HepG2 (cell line): ENCODE data around the gene RACGAP1. TPM values are rescaled to one million over a fixed set of nuclear protein-coding genes. Genes with fewer than 3 reads are reported as not detected.

Source experiments
- ATAC-seq: fragments of 200-7000 bp; cut with Tn5 transposase; 3 replicates; pipeline ENCODE4 v1.9.1; 2020; ENCODE audit warnings: mild to moderate bottlenecking, moderate library complexity
- BruUV-seq: library from RNA; stranded (reverse); fragments of 400-500 nt; replicated peaks from 2 replicates; lab custom pipeline; 2021; lab: Mats Ljungman, UMichigan
- CTCF ChIA-PET: fragments of 300-600 bp; formaldehyde crosslinking; extraction: SDS; loops from one replicate; lab custom pipeline; 2021; ENCODE audit warnings: low total read pairs, inconsistent platforms, low intra/inter-chr PET ratio; lab: Yijun Ruan, JAX
- POLR2A ChIA-PET: fragments of 350-600 bp; sonication (Branson Sonifier 250); formaldehyde crosslinking; loops from one replicate; lab custom pipeline; 2020; ENCODE audit warnings: antibody characterized with exemption, inconsistent platforms; lab: Yijun Ruan, JAX
- DNase-seq: peaks from one replicate; pipeline ENCODE4 v3.0.0-alpha.2; 2015; ENCODE audit warnings: low spot score
- FAIRE-seq: peaks from 3 replicates; lab custom pipeline; 2011; peaks lifted over from hg19 to GRCh38; lab: Jason Lieb, UNC
- H2AFZ ChIP-seq: one replicate; pipeline ENCODE4 v1.6.1; 2011; ENCODE audit warnings: low read length, inconsistent platforms
- H3K27ac ChIP-seq: fragments of 300-600 bp; 3 replicates; pipeline ENCODE4 v1.8.0; 2011; ENCODE audit warnings: mixed run types, mild to moderate bottlenecking, mixed read lengths, low read length, inconsistent platforms; ENCODE audit not compliant: insufficient read depth; ENCODE audit errors: extremely low read length
- H3K27me3 ChIP-seq, 2 experiments: fragments of 200-600 bp in 1 of 2; 2 replicates in 1 of 2; 3 replicates in 1 of 2; pipeline versions ENCODE4 v1.6.0 to v1.8.0; 2011; ENCODE audit warnings: low read length in 2 of 2, mild to moderate bottlenecking in 2 of 2, moderate library complexity in 2 of 2, inconsistent platforms in 1 of 2; ENCODE audit not compliant: insufficient read depth in 2 of 2, control insufficient read depth in 1 of 2
- H3K36me3 ChIP-seq, 2 experiments: fragments of 200-600 bp in 1 of 2; replicated peaks in 1 of 2; 2 replicates in 1 of 2; 3 replicates in 1 of 2; pipeline versions ENCODE4 v1.5.1 to v1.8.0; 2011; ENCODE audit warnings: low read length in 2 of 2, inconsistent platforms in 1 of 2; ENCODE audit not compliant: insufficient read depth in 2 of 2, control insufficient read depth in 1 of 2
- H3K4me1 ChIP-seq: 2 replicates; pipeline ENCODE4 v1.5.1; 2012; ENCODE audit warnings: low read length, inconsistent platforms; ENCODE audit not compliant: insufficient read depth
- H3K4me2 ChIP-seq: 2 replicates; pipeline ENCODE4 v1.6.0; 2011; ENCODE audit warnings: low read depth, low read length, inconsistent platforms
- H3K4me3 ChIP-seq, 3 experiments: fragments of 200-600 bp in 1 of 3; sonication (generic), shearing (Covaris generic) in 1 of 3; replicated peaks in 1 of 3; 2 replicates each; pipeline ENCODE4 v1.5.1; 2011 to 2016; ENCODE audit warnings: low read length in 3 of 3, inconsistent platforms in 2 of 3, low read depth in 2 of 3, mild to moderate bottlenecking in 2 of 3, control low read depth in 1 of 3, mixed read lengths in 1 of 3; ENCODE audit not compliant: insufficient read depth in 1 of 3
- H3K79me2 ChIP-seq: one replicate; pipeline ENCODE4 v1.6.1; 2011; ENCODE audit warnings: low read length, inconsistent platforms; ENCODE audit not compliant: insufficient read depth
- H3K9ac ChIP-seq: 2 replicates; pipeline ENCODE4 v1.6.0; 2011; ENCODE audit warnings: mild to moderate bottlenecking, low read depth, low read length, inconsistent platforms; ENCODE audit not compliant: insufficient read depth
- H3K9me3 ChIP-seq: 2 replicates; pipeline ENCODE4 v1.5.1; 2012; ENCODE audit warnings: mild to moderate bottlenecking, low read length
- H4K20me1 ChIP-seq: 2 replicates; pipeline ENCODE4 v1.6.0; 2011; ENCODE audit warnings: inconsistent platforms, mild to moderate bottlenecking, low read length, moderate library complexity; ENCODE audit not compliant: insufficient read depth
- AKAP8 ChIP-seq: sonication (generic); formaldehyde crosslinking; IDR thresholded peaks from 2 replicates; pipeline ENCODE4 v1.5.1; 2020; ENCODE audit warnings: mild to moderate bottlenecking, missing genetic modification reagents
- MAFF ChIP-seq: IDR thresholded peaks from 2 replicates; pipeline ENCODE4 v1.6.1; 2011; ENCODE audit warnings: low read depth, low read length, improper control_type of control experiment
- MAFG ChIP-seq: sonication (generic); formaldehyde crosslinking; IDR thresholded peaks from 2 replicates; pipeline ENCODE4 v1.5.1; 2020; ENCODE audit warnings: mild to moderate bottlenecking, missing genetic modification reagents
- MAFK ChIP-seq, 2 experiments: IDR thresholded peaks in 1 of 2; conservative IDR thresholded peaks in 1 of 2; 2 replicates each; pipeline ENCODE4 v1.6.1; 2011; ENCODE audit warnings: improper control_type of control experiment in 2 of 2, low read length in 2 of 2
- MXD4 ChIP-seq: IDR thresholded peaks from 2 replicates; pipeline ENCODE4 v1.6.1; 2016; ENCODE audit warnings: mild to moderate bottlenecking, missing biosample characterization, missing genetic modification reagents
- NFATC3 ChIP-seq: sonication (generic); formaldehyde crosslinking; IDR thresholded peaks from 2 replicates; pipeline ENCODE4 v1.5.1; 2020; ENCODE audit warnings: mild to moderate bottlenecking, missing genetic modification reagents
- RAD21 ChIP-seq: fragments of 450-650 bp; formaldehyde crosslinking; IDR thresholded peaks from 2 replicates; pipeline ENCODE4 v1.5.0; 2020; ENCODE audit warnings: mild to moderate bottlenecking
- RELA ChIP-seq: sonication (generic); formaldehyde crosslinking; IDR thresholded peaks from 2 replicates; pipeline ENCODE4 v1.4.0; 2020; ENCODE audit warnings: missing genetic modification reagents
- ZNF251 ChIP-seq: sonication (generic); formaldehyde crosslinking; IDR thresholded peaks from 2 replicates; pipeline ENCODE4 v1.9.0; 2021; ENCODE audit warnings: mild to moderate bottlenecking, missing genetic modification reagents
- WGBS: methylation state at CpG from one replicate; pipeline ENCODE4 v1.1.6; 2017; ENCODE audit warnings: low lambda C conversion rate; 5-methylcytosine and 5-hydroxymethylcytosine counted together
- in situ Hi-C: cut with HindIII; loops from 2 replicates; pipeline ENCODE4 v1.10.0; 2017; ENCODE audit warnings: low pct_unique_long_range_greater_than_20kb; ENCODE audit not compliant: extremely low pct_ligation_motif_present
- intact Hi-C: fragments of 100-400 bp; cut with micrococcal nuclease; formaldehyde crosslinking; loops from one replicate; pipeline ENCODE4 v1.10.0; 2022; ENCODE audit not compliant: unreplicated experiment
- polyA plus RNA-seq, 8 experiments: library from polyadenylated mRNA; depleted of rRNA in 3 of 8; stranded (reverse) in 7 of 8; unstranded in 1 of 8; fragments of >200 nt; fragmentation: Illumina TruSeq in 4 of 8; extraction: Trizol in 4 of 8; gene quantifications; 2 replicates each; pipeline versions ENCODE4 v1.2.1 to v1.2.3, GENCODE V29; 2011 to 2016; ENCODE audit warnings: low read depth in 4 of 8, missing spikeins in 1 of 8, mixed read lengths in 1 of 8; ENCODE audit not compliant: insufficient read depth in 1 of 8
- total RNA-seq, 5 experiments: library from RNA; depleted of rRNA; stranded (reverse); fragments of >200 nt; fragmentation: Illumina TruSeq; extraction: Trizol; gene quantifications; 2 replicates each; pipeline ENCODE4 v1.2.3, GENCODE V29; 2016; ENCODE audit warnings: low read depth in 1 of 5
- TF ChIP-seq, protein P1 (sequence below), 2 experiments: sonication (generic) in 1 of 2; formaldehyde crosslinking in 1 of 2; IDR thresholded peaks; 2 replicates each; pipeline versions ENCODE4 v1.5.1 to v1.6.1; 2011 to 2020; ENCODE audit warnings: borderline replicate concordance in 1 of 2, low read depth in 1 of 2, low read length in 1 of 2, mild to moderate bottlenecking in 1 of 2, missing genetic modification reagents in 1 of 2, moderate library complexity in 1 of 2
- TF ChIP-seq, protein P2 (sequence below): sonication (generic); formaldehyde crosslinking; IDR thresholded peaks from 2 replicates; pipeline ENCODE4 v1.4.0; 2020; ENCODE audit warnings: mild to moderate bottlenecking, missing genetic modification reagents
- TF ChIP-seq, protein P3 (sequence below): sonication (generic); formaldehyde crosslinking; IDR thresholded peaks from 2 replicates; pipeline ENCODE4 v1.5.1; 2020; ENCODE audit warnings: missing genetic modification reagents, mild to moderate bottlenecking, borderline replicate concordance
- TF ChIP-seq, protein P4 (sequence below): sonication (generic); formaldehyde crosslinking; conservative IDR thresholded peaks from 2 replicates; pipeline ENCODE4 v1.4.0; 2020; ENCODE audit warnings: missing genetic modification reagents

RACGAP1 gene
- total and polyA plus RNA-seq, 2 of the 13 experiments (the other 11 are each of a cell fraction or from before 2014, with no cell fraction given): 16.7 to 57.9 TPM

DNA sequence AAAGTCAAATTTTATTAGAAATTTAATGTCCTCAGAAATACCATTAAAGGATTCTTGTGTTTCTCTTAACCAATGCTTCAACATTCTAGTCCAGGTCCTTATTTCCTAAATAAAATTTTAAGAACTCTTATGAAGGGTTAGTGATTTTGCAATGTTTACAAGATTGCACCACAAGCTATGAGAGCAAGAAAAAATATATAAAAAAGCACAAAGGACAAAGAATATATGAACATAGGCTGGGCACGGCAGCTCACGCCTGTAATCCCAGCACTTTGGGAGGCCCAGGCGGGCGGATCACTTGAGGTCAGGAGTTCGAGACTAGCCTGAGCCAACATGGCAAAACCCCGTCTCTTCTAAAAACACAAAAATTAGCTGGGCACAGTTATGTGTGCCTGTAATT, 7.7 kb downstream of the RACGAP1 start (continued):
- TF ChIP-seq, protein P1, sequence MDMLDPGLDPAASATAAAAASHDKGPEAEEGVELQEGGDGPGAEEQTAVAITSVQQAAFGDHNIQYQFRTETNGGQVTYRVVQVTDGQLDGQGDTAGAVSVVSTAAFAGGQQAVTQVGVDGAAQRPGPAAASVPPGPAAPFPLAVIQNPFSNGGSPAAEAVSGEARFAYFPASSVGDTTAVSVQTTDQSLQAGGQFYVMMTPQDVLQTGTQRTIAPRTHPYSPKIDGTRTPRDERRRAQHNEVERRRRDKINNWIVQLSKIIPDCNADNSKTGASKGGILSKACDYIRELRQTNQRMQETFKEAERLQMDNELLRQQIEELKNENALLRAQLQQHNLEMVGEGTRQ (IDR thresholded peaks at IDR 0.05; ENCODE audit: low read depth, low read length): no peak
- TF ChIP-seq, protein P1 (CRISPR knock-in tag; IDR thresholded peaks at IDR 0.05; ENCODE audit: borderline replicate concordance): no peak

DNA sequence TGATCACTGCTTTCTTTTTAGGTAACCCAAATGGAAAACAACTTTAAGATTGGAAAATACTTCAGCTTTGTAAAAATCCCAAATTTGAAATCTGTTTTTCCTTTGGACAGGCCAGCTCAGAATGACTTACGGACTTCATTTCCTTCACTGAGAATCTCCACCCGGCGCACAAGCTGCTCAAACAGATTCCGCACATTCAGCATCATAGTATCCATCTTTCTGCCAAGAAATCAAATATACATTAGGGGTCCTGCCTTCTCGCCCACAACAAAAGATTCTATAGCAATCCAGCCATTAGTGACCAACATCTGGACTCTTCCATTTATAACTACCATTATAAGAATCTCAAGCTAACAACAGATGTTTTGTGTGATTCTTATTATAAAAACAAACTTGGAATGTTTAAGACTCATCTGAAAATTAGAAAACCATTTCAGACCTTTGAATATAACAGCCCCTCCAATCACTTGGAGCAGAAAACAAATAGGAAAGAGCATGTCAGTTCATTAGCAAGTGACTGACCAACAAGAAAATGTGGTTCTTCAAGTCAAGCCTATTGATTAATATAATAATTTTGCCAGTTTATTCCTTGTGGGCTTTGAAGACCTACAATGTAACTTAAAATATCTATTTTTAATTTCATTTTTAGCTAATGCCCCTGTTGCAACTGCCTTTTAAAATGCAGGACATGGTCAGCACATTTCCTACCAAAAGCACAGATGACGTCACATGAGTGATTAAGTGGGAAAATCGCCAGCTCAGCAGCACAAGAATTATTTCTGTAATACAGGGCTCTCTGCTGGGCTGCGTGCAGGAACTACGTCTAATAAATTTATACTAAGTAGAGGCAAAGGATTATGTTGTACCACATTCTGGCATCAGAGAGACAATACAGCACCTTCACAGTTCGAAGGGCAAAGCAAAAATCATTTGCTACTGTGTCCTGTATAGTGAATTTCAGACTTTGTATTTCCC, 8.5 kb downstream of the RACGAP1 start:
- Histone ChIP-seq H3K79me2 (peaks cover 52% of the 10 kb centered on the region), H3K4me2 (no peak overlapping the region), H3K9me3 (no peaks in the 10 kb centered on the region), H3K36me3 (peaks cover 7 to 19% of the 10 kb centered on the region in 2 experiments; a peak in 4 of 5 replicates), H3K4me1 (peaks cover 39% of the 10 kb centered on the region), H3K4me3 (no peak overlapping the region), H4K20me1 (no peaks in the 10 kb centered on the region), H3K27ac (peak overlapping the region; percentile 21), H3K9ac (no peak overlapping the region), H2AFZ (no peak overlapping the region), H3K27me3 (no peaks in the 10 kb centered on the region)
- DNase-seq (no peak), ATAC-seq (no peak; the same call in 2 of the 3 replicates), FAIRE-seq (no peak)
- in situ Hi-C loops: no loop called here
- CTCF ChIA-PET: no interaction called here
- POLR2A ChIA-PET: no interaction called here
- intact Hi-C loops: no loop called here
- 97% methylated on average over 10 of the region's 10 CpGs for WGBS
- TF ChIP-seq, protein P2, sequence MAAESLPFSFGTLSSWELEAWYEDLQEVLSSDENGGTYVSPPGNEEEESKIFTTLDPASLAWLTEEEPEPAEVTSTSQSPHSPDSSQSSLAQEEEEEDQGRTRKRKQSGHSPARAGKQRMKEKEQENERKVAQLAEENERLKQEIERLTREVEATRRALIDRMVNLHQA (CRISPR knock-in tag): no peak
- TF ChIP-seq MXD4 (CRISPR knock-in tag): no peak
- no peak for TF ChIP-seq RAD21
- TF ChIP-seq MAFK (conservative IDR thresholded peaks at IDR 0.05 in 1 of 2, IDR thresholded peaks at IDR 0.05 in 1 of 2; ENCODE audit: low read length in 2 of 2): peak; percentile 81 to 85
- no peak for TF ChIP-seq RELA (CRISPR knock-in tag)
- TF ChIP-seq MAFF: peak; percentile 84
- TF ChIP-seq ZNF251 (CRISPR knock-in tag): no peak
- TF ChIP-seq NFATC3 (CRISPR knock-in tag): no peak
- TF ChIP-seq, protein P3, sequence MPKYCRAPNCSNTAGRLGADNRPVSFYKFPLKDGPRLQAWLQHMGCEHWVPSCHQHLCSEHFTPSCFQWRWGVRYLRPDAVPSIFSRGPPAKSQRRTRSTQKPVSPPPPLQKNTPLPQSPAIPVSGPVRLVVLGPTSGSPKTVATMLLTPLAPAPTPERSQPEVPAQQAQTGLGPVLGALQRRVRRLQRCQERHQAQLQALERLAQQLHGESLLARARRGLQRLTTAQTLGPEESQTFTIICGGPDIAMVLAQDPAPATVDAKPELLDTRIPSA (CRISPR knock-in tag): no peak
- TF ChIP-seq MAFG (CRISPR knock-in tag): no peak
- TF ChIP-seq AKAP8: no peak
- TF ChIP-seq, protein P4, sequence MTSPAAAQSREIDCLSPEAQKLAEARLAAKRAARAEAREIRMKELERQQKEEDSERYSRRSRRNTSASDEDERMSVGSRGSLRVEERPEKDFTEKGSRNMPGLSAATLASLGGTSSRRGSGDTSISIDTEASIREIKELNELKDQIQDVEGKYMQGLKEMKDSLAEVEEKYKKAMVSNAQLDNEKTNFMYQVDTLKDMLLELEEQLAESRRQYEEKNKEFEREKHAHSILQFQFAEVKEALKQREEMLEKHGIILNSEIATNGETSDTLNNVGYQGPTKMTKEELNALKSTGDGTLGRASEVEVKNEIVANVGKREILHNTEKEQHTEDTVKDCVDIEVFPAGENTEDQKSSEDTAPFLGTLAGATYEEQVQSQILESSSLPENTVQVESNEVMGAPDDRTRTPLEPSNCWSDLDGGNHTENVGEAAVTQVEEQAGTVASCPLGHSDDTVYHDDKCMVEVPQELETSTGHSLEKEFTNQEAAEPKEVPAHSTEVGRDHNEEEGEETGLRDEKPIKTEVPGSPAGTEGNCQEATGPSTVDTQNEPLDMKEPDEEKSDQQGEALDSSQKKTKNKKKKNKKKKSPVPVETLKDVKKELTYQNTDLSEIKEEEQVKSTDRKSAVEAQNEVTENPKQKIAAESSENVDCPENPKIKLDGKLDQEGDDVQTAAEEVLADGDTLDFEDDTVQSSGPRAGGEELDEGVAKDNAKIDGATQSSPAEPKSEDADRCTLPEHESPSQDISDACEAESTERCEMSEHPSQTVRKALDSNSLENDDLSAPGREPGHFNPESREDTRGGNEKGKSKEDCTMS (CRISPR knock-in tag): no peak
- BruUV-seq: no TSS peak
